GOT3 (cell line): ENCODE results near the gene PUM1.
"Not testable (repeated sequence)": the region's sequence is repeated elsewhere in the genome, so short reads cannot be mapped to it uniquely, and the experiment has no call there.

Experiments
- DNase-seq: peaks from one replicate; lab custom pipeline; 2025; ENCODE audit warnings: mixed read lengths; lab: John Stamatoyannopoulos, UW

PUM1 gene

DNA sequence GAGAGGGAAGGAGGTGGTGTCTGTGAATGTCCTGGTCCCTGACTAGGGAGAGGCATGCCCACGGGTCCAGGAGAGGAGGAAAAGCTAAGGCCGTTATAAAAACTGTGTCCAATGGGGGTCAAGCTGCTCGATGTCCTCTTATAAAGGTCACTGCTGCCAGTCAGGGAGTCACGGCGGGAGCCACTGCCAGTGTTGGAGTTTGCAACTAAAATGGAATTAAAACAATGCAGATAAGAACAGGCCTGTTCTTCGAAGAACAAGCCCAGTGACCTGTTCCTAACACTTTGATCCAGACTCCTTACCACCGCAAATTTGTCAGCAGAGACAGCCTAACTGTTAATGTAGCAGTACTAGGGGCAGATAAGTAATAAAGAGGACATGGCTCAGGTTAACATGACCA lies 100.8 kb downstream of the PUM1 start:
- DNase-seq = no peak

DNA sequence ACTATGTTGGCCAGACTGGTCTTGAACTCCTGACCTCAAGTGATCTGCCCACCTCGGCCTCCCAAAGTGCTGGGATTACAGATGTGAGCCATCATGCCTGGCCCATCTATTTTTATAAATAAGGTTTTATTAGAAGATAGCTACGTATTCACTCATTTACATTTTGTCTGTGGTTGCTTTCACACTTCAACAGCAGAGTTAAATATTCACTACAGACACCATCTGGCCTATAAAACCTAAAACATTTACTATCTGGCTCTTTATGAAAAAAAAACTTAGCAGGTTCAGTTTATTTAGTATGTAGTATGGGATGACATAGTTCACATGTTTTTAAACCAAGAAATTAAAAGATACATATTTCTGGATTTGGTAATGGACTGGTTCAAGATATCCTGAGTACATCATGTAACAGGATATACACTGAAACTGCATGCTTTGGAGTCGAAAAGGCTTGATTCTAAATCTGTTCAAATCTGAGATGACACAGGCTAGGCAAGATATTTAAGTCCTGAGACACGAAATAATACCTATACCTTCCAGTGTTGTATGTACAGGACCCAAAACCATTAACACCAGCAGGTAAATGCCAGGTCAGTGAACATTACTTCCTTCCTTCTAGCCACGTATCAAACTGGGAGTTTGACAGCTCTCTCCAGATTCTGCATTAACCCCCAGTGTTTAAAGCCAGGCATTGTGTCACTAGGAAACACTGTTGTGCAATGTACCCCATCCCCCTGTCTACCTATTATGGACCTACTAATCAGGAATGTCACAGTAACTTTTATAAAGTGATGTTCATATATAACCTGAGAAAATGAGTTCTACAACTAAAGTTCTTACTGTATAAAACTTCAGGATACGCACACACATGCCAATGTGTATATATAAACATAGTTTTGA lies 102.7 kb downstream of the PUM1 start:
- no peak for DNase-seq

DNA sequence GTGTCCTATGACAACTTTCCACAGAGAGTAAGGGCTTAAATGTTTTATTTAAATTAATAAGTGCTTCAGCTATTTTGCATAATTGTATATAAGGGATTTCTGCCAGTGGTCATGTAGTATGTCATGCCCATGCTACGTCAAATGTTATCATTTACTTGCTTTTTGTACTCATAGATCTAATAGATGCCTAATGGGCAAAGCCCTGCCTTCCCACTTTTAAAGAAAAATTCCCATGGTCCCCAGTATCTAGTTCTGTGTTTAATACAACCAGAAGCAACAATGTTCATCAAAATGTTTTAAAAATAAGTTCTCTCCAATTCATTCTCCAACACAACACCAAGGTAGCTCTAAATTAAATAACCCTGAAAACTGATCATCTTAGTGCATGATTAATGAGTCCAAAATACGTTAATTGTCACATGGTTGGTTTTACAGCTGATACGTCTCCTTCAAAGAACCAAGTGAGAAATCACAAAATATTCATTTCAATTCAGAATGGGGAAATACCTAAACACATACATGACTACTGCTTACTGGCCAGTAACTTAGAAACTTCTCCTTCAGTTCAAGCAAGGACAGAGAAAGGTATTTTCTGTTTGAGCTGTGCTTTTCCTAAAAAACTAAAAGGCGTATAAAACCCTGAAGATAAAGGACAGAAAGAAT lies 107.8 kb downstream of the PUM1 start:
- no peak for DNase-seq

DNA sequence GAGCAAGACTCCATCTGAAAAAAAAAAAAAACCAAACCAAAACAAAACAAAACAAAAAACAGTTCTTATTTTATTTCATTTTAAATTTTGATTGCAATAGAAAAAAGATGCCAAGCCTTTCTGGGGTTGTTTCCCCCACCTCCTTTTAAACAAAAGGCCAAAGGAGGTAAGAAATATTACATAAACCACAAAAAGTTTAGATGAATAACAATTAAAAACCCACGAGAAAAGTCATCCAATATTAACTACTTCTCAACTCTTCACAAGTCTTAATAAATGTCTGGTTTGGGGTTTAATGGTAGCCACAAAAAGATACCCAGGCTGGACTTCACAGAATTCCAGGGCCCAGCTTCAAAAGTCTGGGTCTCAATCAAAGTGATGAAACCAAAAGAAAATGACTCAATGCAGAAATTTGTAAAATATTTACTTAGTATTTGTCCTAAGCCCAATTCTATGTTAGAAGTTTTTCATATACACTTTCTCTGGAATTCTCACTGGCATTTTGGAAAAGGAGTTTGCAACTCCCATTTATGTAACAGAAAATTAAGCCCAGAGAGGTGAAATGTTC lies 110.0 kb downstream of the PUM1 start:
- no peak for DNase-seq

DNA sequence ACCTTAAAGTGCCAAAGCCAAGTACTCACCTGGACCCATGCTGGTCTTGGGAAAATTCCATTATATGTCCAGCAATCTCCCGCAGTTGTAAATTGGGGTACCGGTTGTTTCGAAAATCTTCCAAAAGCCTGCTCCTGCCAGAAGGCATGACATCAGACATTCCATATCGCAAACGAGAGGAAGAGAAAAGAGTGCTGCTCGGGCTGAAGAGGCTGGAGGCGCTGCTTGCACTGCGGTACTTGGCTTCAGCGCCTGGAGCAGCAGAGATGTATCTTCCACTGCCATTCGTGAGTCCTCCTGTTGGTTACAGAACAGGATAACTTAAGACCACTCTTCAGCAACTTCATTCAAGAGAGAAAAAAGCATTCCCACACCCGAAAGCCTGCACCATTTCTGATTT lies 111.8 kb downstream of the PUM1 start:
- no peak for DNase-seq

DNA sequence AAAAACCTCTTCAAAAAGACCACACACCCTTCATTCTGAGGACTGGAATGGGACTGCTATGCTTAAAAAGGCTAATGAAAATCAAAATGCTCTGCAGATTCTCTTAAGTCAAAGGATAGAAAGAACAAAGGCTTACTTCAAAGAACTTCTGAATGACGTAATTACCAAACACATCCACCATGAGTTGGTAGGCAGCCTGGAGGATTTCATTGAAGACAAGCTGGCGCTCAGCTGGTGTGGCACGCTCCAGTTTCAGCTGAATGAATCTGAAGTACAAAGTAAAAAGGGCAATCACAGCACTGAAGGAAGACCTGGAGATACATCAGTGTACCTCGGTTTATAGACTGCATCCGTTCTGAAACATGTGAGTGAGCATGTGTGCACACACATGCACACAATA lies 113.4 kb downstream of the PUM1 start:
- DNase-seq = no peak

DNA sequence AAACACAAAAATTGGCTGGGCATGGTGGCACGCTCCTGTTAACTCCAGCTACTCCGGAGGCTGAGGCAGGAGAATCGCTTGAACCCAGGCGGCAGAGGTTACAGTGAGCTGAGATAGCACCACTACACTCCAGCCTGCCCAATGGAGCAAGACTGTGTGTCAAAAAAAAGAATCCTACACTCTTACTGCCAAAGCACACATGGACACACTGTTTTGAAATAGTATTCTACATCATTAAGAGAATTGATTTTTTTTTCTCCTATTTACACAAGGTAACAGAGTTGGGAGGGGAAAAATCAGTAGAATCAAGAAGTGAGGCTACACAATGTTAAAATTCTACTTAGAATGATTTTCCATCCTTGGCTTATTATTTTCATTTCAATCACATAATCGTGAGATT lies 114.8 kb downstream of the PUM1 start:
- no peak for DNase-seq

DNA sequence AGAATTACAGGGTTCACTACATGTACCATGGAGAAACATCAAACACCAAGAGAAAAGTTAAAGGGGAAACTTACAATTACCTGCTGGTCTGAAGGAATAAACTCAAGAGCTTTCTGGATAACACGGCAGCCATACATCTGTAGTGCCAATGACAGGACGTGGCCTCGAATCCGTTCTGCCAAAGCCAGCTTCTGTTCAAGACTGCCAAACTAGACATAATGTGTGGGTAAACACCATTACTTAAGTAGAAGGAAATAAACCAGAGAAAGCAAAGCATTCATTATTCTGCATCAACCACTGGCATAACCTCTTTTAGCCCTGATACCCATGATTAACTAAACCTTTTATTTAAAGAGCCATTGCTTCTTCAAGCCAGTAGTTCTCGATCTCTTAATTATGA lies 115.5 kb downstream of the PUM1 start:
- no peak for DNase-seq

DNA sequence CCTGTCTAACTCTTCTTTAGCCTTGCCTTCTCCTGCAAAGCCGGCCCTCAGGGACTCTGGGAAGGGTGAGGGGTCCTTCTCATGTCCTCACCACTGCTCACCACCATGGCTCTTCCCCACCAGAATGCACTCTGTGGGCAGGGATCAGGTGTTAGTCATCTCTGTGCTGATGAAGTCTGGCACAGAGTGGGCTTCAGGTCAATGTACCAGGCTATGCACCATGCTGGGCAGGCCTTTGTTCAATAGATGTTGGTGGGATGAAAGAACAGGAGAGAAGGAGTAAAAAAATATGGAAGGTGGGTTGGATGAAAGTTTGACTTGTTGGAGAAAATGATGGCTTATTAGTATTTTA lies 116.1 kb downstream of the PUM1 start:
- not testable (repeated sequence) for DNase-seq

DNA sequence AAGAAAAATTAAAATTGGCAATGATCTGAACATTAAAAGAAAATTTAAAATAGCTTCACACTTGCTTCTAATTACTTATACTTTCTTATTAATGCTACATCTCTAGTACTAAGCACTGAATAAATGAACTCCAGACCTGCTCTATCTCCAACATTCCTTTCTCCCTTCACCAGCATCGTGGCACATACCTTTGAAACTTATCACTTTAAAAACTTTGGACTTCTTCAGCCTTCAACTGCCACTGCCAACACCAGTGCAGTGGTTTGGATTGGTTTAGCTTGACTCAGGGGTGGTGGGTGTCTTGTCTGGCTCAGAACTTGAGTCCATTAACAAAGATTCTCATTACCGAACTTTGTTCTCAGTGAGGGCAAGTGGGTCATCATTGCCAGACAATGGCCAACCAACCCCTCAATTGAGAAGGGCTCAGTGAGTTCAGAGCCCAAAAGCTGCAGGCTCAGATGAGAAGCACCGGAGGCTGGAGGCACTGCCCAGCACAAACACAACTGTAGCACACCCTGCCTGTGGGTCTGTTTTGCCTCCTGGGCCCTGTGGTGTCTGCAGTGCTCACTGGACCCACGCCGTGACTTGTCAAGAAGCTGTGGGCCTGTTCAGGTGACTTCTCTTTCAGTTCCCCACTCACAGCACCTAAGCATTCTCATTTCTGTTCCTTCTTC lies 116.6 kb downstream of the PUM1 start:
- DNase-seq = not testable (repeated sequence)

DNA sequence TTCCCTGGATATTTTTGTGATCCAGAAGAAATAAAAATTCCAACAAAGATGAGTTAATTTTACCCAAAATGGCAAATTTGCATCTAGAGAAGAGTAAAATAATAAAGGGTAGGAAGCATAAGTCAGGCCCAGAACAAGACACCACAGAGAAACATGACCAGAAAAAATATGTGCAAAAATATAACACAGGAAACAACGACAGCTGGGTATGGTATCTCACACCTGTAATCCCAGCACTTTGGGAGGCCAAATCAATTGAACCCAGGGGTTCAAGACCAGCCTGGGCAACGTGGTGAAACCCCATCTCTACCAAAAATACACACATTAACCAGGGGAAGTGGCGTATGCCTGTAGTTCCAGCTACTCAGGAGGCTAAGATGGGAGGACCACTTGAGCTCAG lies 117.2 kb downstream of the PUM1 start:
- no peak for DNase-seq

DNA sequence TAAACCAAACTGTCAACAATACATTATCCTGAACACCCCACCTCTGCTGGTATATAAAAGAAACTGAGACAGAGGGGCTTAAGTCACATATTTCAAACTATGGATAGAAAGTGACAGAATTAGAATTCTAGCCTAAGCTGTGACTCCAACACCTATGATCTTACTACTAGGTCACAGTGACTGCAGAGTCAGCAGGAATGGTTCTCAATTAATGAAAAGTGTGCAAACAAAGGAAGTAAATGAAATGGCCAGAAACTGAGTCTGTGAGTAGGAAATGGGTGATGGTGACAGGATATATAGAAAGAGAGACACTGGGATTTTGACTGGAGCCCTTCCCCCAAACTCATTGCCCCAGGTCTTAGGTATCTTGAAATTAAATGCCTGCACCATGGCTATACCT lies 118.3 kb downstream of the PUM1 start:
- no peak for DNase-seq

DNA sequence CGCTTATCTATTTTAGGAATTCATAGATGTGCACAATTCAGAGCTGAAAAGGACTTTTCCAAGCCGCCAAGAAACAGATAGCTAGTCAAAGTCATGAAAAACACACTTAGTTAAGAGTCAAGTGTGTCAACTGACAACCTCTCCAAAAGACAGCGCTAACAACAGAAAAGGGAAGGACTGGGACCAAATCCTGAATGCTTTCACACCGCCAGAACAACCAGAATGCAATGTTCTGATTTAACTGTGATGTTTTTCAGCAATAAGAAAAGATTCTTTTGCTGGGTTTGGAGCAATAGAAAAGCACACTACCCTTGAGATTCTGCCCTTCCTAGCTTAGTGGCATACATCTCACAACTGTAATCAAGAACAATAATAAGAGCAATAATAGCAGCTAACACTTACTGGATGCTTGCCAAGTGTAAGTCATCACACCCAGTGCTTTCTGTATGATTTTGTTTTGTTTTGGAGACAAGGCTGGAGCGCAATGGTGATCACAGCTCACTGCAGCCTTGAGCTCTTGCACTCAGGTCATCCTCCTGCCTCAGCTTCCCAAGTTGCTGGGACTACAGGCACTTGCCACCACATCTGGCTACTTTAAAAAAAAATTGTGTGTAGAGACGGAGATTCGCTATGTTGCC lies 123.1 kb downstream of the PUM1 start:
- no peak for DNase-seq

DNA sequence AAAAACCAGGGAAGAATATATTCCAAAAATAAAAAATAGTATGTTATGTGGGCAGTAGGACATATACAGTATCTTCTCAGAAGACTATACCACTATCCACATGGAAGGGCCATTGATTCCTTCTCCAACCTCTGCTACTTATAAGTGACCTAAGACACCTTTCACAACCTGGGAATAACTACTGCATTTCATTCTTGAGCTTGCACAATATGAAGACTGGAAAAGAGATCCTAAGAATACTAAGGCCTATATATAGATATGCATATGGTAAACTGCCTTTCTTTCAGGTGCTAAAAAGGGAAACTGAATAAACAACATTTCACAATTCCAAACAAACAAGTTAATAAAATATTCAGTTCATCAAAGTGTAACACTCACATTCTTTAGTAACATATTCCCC lies 125.0 kb downstream of the PUM1 start:
- DNase-seq = no peak

DNA sequence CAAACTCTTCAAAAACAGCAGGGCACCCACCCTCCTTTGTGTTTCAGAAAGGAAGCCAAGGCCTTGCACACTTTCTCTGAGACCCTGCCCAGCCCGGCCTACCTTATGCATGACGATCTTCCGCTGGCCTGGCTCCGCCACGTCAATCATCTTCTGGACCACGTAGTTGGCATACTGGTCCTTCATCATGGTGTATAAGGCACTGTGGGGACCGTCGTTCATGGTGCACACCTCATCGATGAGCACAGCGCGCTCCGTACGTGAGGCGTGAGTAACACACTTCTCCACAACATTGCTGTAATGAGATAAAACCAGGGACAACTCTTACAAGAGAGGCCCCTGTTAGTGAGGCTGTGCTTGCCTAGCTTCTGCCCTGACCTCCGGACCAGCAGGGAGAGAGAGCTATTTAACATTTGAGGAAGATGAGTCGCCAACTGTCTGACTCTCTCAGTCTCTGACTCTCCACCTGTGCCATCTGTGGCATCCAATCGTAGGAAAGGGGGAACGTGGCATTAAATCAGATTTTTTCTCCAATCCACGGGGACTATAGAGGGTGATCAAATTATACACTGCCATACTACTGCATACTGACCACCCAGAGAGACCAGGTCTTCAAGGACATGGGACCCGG lies 128.9 kb downstream of the PUM1 start:
- no peak for DNase-seq

DNA sequence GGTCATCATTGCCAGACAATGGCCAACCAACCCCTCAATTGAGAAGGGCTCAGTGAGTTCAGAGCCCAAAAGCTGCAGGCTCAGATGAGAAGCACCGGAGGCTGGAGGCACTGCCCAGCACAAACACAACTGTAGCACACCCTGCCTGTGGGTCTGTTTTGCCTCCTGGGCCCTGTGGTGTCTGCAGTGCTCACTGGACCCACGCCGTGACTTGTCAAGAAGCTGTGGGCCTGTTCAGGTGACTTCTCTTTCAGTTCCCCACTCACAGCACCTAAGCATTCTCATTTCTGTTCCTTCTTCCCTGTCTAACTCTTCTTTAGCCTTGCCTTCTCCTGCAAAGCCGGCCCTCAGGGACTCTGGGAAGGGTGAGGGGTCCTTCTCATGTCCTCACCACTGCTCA lies 129.8 kb downstream of the PUM1 start:
- DNase-seq = not testable (repeated sequence)

DNA sequence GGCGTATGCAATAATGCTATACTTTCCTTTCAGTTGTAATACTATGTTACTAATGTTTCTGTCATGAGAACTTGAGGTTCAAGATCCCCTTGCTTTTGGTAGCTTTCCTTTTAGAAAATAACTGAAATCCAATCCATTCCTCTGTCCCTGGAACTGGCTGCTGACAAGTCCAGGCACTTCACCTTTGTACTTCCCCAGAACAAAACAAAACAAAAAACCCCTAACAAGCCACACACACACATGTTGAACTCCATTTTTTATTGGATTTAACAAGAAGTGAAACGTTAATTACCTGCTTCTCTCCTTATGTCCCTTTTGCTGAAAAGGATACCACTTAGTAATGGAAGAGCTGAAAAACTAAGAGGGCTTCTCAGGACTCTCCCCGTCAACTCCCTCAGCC lies 130.9 kb downstream of the PUM1 start:
- DNase-seq = no peak

DNA sequence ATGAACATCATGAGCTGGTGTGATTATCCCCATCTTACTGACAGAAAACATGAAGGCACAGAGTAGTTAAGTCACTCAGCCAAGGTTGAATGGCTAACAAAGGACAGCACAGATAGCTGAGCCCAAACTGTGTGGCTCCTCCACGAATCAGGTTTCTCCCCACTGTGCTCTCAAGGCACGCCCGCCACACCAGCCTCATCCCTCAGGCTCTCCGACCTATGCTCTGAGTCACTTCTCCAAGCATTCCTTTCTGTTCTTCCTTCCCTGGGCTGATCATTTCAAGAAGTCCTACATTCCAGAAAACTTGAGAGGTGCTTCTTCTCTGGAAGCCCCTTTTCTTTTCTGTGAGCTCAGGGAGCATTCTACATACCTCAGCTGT lies 131.7 kb downstream of the PUM1 start:
- no peak for DNase-seq

DNA sequence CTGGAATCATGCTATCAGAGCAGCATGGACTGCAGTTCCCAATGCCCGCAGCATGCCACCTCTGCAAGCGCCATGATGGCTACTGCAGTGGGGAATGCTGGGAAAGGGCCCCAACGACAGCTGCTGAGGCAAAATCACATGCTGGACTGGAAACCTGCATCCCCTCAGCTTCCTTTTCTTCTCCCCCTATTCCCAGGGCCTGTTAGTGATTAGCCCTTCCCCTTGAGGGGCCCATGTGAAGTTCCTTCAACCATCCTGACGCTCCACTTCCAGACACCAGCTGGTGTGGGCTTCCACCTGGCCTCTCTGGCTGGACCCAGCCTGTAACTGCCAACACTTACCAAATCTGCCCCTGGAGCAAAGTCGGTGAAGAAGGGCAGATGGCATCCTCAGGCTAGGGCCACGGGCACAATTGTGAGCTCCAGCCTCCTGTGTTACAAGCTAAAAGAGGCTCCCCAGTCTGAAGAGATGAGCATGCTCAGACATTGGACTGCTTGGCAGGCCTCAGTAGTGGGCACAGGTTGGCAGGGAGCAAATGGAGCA lies 134.8 kb downstream of the PUM1 start:
- DNase-seq = no peak

DNA sequence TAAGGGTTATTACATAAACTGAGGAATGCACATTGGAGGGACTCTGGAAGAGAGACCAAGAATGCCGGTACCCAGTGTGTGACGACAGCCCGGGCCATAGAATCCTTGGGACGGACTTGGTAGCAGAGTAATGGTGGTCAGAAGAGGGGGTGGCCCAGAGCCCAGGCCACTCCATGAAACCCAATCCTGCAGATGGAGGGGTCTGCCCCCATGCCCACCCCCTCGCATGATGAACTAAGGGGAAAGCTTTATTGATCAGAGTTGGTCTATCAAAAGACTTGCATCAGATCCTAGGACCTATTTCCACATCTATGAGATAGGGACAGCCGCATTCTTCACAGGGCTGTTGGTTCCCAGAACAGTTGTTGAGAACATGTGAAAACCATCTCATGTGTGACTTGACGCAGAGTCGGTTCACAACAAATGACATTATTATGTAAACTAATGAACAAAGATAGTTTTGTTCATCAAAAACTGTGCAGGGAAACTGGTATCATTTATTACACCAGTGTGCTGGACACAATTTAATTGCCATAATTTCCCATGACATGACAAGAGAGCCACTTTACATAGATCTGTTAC lies 135.5 kb downstream of the PUM1 start:
- no peak for DNase-seq
